HG03521 (cell line): ENCODE data around the gene ADRM1.

ENCODE experiments used
- ATAC-seq: cut with Tn5 transposase; IDR thresholded peaks from one replicate; pipeline ENCODE4 v1.9.1; 2021; ENCODE audit warnings: mild to moderate bottlenecking, moderate library complexity; ENCODE audit not compliant: unreplicated experiment

The ADRM1 gene, protein sequence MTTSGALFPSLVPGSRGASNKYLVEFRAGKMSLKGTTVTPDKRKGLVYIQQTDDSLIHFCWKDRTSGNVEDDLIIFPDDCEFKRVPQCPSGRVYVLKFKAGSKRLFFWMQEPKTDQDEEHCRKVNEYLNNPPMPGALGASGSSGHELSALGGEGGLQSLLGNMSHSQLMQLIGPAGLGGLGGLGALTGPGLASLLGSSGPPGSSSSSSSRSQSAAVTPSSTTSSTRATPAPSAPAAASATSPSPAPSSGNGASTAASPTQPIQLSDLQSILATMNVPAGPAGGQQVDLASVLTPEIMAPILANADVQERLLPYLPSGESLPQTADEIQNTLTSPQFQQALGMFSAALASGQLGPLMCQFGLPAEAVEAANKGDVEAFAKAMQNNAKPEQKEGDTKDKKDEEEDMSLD

GRCh38 chr20:62302341-62303061, at the start of gene ADRM1:
Gene ADRM1, plus strand, starts transcription at chr20:62302997. Its CDS starts 572 bp downstream, at chr20:62303569.
- ATAC-seq = peak; percentile 82

GRCh38 chr20:62253398-62253797, 49.4 kb upstream of the ADRM1 start:
- no peak for ATAC-seq

DNA sequence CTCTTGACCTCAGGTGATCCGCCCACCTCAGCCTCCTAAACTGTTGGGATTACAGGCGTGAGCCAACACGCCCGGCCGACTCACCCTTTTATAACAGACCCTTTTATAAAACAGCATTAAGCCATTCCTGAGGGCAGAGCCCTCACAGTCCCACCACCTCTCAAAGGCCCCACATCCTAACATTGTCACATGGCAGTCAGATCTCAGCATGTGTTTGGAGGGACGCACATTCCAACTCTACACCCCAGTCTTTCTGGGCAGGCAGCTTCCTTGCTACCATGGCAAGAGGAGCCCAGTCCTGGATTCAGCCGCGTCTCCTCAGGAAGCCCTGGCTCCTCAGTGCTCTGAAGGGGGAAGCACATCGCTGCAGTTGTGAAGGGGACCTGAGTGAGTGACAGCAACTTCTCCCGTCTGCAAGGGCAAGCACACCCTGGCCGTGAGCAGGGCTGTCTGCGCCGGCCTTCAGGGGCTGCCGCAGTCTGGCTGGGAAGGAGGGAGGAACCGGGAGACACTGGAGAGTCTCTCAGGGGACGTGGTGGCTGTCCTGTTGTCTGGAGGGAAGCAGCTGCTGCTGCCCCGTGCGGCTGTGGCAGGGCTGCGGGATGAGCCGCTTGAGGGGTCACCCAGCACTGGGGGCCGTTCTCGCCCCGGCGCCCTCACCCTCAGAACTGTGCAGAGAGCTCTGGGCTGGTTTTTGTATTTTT, 48.6 kb upstream of the ADRM1 start:
- no peak for ATAC-seq

DNA sequence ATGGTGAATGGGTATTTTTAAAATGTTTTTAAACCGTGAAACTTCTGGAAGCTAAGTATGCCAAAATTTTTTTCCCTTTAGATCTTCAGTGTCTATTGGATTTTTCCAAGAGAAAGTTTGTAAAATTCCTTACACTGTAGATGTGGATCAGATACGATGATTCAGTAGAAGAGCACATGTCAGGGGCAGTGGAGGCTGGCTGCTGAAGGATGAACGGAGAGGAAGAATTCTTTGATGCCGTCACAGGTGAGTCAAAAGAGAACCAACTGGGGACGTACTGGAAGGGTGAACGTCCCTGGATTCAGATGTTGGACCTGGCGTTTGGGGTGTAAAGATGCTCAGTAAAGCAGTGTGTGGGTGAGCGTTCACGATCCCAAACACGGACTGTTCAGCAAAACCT, 46.8 kb upstream of the ADRM1 start:
- no peak for ATAC-seq

DNA sequence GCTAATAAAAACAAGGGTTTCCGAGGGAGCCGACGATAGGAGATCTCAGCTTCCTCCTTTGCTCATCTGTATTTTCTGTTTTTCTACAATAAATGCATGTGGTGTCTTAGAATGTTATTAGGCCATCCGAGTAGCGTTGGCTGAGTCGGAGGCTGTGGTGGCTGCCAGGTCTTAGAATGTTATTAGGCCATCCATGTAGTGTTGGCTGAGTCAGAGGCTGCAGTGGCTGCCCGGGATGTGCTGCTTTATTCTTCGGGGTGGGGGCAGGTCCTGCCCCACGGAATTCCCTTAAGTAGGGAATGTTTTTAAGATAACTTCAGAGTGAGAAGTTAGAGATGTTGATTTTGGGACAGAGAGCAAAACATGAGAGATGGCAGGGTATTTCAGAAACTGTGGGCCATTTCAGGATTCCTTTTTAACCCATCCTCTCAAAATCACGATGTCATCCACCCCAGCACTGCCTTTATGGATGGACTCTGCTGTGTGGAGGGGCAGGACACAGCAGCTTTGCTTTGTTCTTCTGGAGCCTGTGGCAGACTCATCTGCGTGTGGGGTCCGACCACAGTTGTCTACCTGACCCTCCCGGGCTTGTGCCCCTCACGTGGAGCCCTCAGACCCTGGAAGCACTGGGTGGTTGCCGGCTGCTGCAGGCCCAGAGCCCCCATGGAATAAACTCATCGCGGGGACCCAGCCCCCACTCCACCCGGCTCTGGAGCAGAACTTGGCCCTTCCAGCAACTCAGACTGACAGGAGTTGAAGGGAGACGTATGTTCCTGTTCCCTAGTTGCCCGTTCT, 44.1 kb upstream of the ADRM1 start:
- no peak for ATAC-seq

DNA sequence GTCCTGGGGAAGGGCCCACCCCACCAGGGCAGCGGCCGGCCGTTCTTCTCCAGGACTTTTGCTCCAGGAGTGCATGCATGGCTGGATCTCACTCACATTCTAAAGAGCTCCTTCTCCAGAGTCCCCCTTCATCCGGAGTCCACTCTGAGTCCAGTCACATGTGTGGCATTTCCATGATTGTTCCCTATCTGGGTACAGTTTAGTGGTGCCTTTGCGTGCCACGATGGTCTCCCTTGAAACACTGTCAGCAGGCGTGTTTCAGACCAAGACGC, 43.6 kb upstream of the ADRM1 start:
- no peak for ATAC-seq

GRCh38 chr20:62262064-62262463, 40.7 kb upstream of the ADRM1 start:
- ATAC-seq = no peak

DNA sequence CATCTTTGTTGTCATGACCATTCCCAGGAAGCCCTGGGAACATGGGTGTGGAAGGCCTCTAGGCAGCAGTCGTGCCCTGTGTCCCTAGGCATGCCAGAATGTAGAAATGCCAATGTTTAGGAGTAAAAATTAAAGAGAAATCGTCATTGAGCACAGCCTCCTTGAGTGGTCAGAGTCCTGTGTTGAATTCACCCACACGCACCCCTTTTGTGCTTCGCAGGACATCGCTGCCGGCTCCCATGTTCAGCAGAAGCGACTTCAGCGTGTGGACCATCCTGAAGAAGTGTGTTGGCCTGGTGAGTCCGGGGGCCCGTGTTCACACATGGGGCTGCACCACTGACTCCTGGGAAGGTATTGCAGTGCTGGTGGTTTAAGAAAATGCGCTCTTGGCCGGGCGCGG, 39.4 kb upstream of the ADRM1 start:
- ATAC-seq = no peak

DNA sequence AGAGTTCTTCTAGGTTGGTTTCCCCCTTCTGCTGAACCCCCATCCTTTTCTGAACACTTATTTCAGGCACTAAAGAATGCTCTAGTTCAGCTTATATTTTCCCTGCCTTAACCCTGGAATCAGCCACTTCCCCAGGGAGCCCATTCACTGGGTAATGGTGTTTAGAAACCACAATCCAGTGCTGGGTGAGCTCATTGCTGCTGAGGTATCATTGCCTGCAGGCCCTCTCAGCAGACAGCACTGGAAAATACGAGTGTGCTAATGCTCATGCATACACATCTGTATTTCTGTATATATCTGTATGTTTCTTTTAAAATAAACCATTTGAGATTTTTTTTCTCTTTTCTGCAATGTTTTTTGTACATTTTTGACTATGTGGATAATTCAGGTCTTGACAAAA, 37.4 kb upstream of the ADRM1 start:
- ATAC-seq = no peak

GRCh38 chr20:62266340-62266739, 36.5 kb upstream of the ADRM1 start:
- no peak for ATAC-seq

GRCh38 chr20:62266851-62267250, 35.9 kb upstream of the ADRM1 start:
- ATAC-seq = no peak

GRCh38 chr20:62267543-62267942, 35.3 kb upstream of the ADRM1 start:
- no peak for ATAC-seq

- ATAC-seq = no peak
These were observed 34.4 kb upstream of the ADRM1 start for GRCh38 chr20:62268228-62268900.

DNA sequence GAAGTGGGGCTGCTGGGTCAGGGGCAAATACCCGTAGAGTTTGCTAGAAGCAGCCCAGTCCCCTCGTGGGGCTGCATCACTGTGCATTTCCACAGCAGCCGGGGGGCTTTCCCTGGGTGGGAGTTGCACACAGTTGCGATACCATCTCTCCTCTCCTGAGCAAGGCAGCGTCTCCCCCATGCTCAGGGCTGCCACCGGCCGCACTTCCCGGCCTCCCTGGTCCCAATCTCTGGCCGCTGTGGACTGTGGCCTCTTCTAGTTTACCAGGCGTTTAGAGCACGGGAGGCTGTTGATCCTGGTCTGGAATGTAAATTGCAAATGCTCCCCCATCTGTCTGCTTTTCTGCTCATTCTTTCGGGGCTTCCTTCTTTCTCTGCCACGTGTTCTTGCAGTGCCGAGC, 33.4 kb upstream of the ADRM1 start:
- ATAC-seq = no peak

DNA sequence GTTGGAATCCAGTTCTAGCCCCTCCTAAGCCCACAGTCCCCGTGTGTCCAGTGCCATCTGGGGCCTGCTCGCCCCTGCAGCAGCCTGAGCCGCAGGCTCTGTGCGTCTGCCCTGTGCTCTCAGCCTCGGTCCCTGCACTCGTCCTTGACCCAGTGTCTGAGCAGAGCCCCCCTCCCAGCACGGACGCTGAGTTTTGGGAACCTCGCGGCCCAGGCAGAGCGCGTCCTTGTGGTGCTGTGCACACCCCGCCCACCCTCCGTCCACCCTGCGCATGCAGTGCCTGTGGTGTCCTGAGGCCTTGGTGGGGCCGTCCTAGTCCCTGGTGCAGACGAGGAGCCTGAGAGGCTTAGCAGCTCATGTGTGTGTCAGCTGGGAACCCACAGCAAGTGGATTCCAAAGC, 32.9 kb upstream of the ADRM1 start:
- ATAC-seq = no peak

DNA sequence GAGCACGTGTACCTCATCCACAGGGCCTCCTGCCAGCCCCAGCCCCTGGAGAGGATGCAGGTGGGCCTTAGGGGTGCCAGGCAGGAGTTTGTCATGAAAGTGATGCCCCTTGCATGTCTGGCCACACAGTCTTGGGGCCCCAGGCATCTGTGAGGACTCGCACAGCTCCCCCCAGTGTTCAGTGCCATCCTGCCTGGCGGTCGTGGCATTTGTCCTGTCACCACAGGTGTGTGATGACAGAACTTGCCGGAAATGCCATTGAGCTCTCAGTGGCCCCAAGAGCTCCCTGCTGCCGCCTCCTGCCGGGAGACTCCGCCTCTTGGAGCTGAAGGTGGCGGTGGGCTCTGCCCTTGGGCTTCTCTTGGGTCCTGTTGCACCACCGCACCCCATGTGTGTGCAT, 30.6 kb upstream of the ADRM1 start:
- ATAC-seq = no peak

GRCh38 chr20:62273416-62273815, 29.4 kb upstream of the ADRM1 start:
- no peak for ATAC-seq

GRCh38 chr20:62274332-62274950, 28.4 kb upstream of the ADRM1 start:
- no peak for ATAC-seq

GRCh38 chr20:62275219-62275618, 27.6 kb upstream of the ADRM1 start:
- ATAC-seq = no peak

DNA sequence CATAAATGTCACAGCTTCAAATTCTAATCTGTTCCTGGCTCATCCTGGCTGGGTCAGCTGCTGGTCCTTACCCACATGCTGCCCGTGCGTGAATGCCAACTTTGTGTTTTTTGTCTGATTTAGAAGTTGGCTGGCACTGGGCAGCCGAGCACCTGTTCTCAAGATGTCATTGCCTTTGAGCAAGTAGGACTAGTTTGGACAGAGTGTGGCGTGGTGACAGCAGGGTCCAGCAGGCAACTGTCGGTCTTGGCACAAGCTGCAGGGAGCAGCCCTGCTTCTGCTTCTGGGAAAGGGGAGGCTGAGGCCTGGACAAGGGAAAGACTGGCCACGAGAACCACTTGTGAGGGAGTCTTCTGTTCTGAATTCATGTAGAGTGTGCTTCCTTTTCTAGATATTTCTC, 26.4 kb upstream of the ADRM1 start:
- no peak for ATAC-seq
